ENCODE data around the gene TSPAN19.
"Not testable (repeated sequence)": the region's sequence is repeated elsewhere in the genome, so short reads cannot be mapped to it uniquely, and the experiment has no call there.

Gene TSPAN19

DNA sequence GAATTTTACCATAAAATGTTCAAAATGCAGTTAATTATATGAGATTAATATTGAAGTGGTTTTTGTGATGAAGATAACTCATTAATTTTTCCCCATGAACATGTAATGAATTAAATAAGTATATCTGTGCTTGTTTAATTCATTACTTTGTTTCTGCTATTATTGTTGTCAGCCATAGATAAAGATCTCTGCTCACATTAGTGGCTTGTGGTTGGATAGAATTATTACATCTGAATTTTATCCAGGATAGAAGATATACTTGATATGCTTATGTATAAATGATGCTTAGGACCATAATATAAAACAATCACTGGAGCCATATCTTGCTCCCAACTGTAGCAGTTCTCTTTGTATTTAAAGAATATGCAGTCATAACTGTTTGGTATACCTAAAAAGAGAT, 18.5 kb downstream of the TSPAN19 start:
- Mint-ChIP-seq H3K27me3 (no peaks in the 10 kb centered on the region), H3K4me3 (no peak overlapping the region), H3K27ac (no peak overlapping the region), H3K4me1 (no peaks in the 10 kb centered on the region), H3K36me3 (no peaks in the 10 kb centered on the region), H3K9me3 (no peaks in the 10 kb centered on the region)
- DNase-seq: no peak
- CTCF ChIA-PET: no interaction called here

DNA sequence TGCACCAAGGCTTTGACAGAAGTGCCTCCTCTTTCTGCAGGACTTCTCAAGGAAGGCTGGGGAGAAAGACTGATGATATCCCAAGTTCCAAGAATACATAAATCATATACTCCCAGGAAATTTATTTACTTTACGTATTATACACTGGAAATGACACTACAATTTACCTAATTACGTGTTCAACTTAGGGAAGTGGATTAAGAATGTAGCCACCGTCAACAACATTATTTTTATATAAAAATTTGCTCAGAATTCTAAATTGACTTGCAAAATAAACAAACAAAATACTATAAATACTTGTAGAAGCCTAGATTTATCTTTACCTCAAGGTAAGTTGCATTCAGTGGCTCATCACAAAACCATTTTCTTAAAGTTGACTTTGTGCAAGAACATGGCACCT, 18.9 kb downstream of the TSPAN19 start:
- no peaks in the 10 kb centered on the region for H3K27me3 Mint-ChIP-seq
- H3K27ac Mint-ChIP-seq: no peak overlapping the region
- no peak for DNase-seq
- no peaks in the 10 kb centered on the region for H3K4me1 Mint-ChIP-seq
- H3K4me3 Mint-ChIP-seq: no peak overlapping the region
- no peaks in the 10 kb centered on the region for H3K36me3 Mint-ChIP-seq
- H3K9me3 Mint-ChIP-seq: no peaks in the 10 kb centered on the region
- CTCF ChIA-PET: no interaction called here

GRCh38 chr12:85016413-85016812, 19.7 kb downstream of the TSPAN19 start:
- CTCF ChIA-PET: no interaction called here
- no peak for DNase-seq
- no peak overlapping the region for H3K27ac Mint-ChIP-seq

GRCh38 chr12:85007836-85008235, 28.2 kb downstream of the TSPAN19 start:
- no peaks in the 10 kb centered on the region for H3K36me3 Mint-ChIP-seq
- H3K27me3 Mint-ChIP-seq: no peaks in the 10 kb centered on the region
- H3K4me3 Mint-ChIP-seq: no peak overlapping the region
- no peak overlapping the region for H3K27ac Mint-ChIP-seq
- H3K4me1 Mint-ChIP-seq: no peaks in the 10 kb centered on the region
- DNase-seq: no peak
- CTCF ChIA-PET: no interaction called here
- no peaks in the 10 kb centered on the region for H3K9me3 Mint-ChIP-seq

More at GRCh38 chr12:85016413-85016812, 19.7 kb downstream of the TSPAN19 start:
- Mint-ChIP-seq H3K4me1 (no peaks in the 10 kb centered on the region), H3K27me3 (no peaks in the 10 kb centered on the region), H3K36me3 (no peaks in the 10 kb centered on the region), H3K9me3 (no peaks in the 10 kb centered on the region), H3K4me3 (no peak overlapping the region)

DNA sequence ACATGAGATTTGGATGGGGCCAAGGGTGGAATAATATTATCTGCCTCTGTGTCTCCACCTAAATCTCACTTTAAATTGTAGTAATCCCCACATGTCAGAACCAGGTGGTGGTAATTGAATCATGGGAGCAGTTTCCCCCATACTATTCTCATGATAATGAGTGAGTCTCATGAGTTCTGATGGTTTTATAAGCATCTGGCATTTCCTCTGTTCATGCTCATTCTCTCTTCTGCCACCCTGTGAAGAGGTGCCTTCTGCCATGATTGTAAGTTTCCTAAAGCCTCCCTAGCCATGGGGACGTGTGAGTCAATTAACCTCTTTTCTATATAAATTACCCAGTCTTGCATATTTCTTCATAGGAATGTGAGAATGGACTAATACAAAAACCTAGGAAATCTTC, 29.9 kb downstream of the TSPAN19 start:
- no peak overlapping the region for H3K27ac Mint-ChIP-seq
- no peak for DNase-seq
- CTCF ChIA-PET: no interaction called here

GRCh38 chr12:85005615-85006014, 30.5 kb downstream of the TSPAN19 start:
- Mint-ChIP-seq H3K27ac (no peak overlapping the region), H3K4me3 (no peak overlapping the region), H3K9me3 (no peaks in the 10 kb centered on the region), H3K36me3 (no peaks in the 10 kb centered on the region), H3K4me1 (no peaks in the 10 kb centered on the region), H3K27me3 (no peaks in the 10 kb centered on the region)
- CTCF ChIA-PET: no interaction called here
- DNase-seq: no peak

More for the DNA sequence above, 29.9 kb downstream of the TSPAN19 start:
- Mint-ChIP-seq H3K9me3 (no peaks in the 10 kb centered on the region), H3K4me3 (no peak overlapping the region), H3K27me3 (no peaks in the 10 kb centered on the region), H3K4me1 (no peaks in the 10 kb centered on the region), H3K36me3 (no peaks in the 10 kb centered on the region)

GRCh38 chr12:85005047-85005446, 31.0 kb downstream of the TSPAN19 start:
- DNase-seq, H3K4me3 Mint-ChIP-seq, CTCF ChIA-PET, H3K27ac Mint-ChIP-seq, H3K4me1 Mint-ChIP-seq, H3K9me3 Mint-ChIP-seq, H3K36me3 Mint-ChIP-seq, H3K27me3 Mint-ChIP-seq: not testable (repeated sequence)

- CTCF ChIA-PET: no interaction called here
- no peaks in the 10 kb centered on the region for H3K9me3 Mint-ChIP-seq
- H3K4me1 Mint-ChIP-seq: no peaks in the 10 kb centered on the region
- no peaks in the 10 kb centered on the region for H3K27me3 Mint-ChIP-seq
- no peak overlapping the region for H3K27ac Mint-ChIP-seq
- no peak overlapping the region for H3K4me3 Mint-ChIP-seq
- DNase-seq: no peak
- H3K36me3 Mint-ChIP-seq: no peaks in the 10 kb centered on the region
Observed at GRCh38 chr12:85004204-85004603, 31.9 kb downstream of the TSPAN19 start.

GRCh38 chr12:85002778-85003296, 33.2 kb downstream of the TSPAN19 start:
- Mint-ChIP-seq H3K4me1 (no peaks in the 10 kb centered on the region), H3K36me3 (no peaks in the 10 kb centered on the region), H3K9me3 (no peaks in the 10 kb centered on the region), H3K4me3 (no peak overlapping the region), H3K27me3 (no peaks in the 10 kb centered on the region), H3K27ac (no peak overlapping the region)
- CTCF ChIA-PET: no interaction called here
- DNase-seq: no peak

DNA sequence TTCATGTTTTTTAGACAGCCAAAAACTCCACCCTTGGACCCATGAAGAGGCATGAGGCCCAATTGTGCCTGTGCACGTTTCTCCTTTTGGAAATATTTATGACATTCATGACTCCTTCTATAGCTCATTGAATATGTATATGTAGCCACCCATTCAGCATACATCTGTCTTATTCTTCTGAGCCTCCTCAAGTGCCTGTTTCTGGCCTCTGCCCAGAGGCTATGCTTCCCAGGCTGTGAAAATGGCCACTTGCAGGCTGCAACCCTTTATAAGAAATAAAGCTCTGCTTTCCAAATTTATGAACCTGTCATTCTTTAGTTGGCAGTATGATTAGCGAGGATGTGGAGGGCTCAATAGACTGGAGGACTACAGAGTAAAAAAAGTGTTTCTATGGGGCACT, 35.3 kb downstream of the TSPAN19 start:
- H3K9me3 Mint-ChIP-seq: no peaks in the 10 kb centered on the region
- no peaks in the 10 kb centered on the region for H3K36me3 Mint-ChIP-seq
- CTCF ChIA-PET: no interaction called here
- DNase-seq: no peak
- H3K27ac Mint-ChIP-seq: no peak overlapping the region
- H3K4me1 Mint-ChIP-seq: no peaks in the 10 kb centered on the region
- no peaks in the 10 kb centered on the region for H3K27me3 Mint-ChIP-seq
- no peak overlapping the region for H3K4me3 Mint-ChIP-seq

DNA sequence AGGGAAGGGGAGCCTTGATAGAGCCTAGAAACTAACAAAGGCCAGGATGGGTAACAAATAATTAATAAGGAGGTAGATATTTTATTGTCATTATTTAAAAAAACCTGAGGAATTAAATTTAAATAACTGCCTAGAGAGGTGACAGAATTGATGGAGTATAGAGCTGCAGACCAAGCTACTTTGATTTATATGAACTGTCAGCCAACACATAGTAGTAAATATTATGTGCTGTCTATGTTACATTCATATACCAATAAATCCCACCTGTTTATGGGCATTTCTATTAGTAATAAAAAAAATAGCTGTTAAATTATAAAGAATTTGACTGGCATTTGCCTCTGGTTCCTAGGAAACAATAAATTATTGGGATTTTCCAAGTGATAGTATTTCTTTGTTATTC, 37.7 kb downstream of the TSPAN19 start:
- no peak overlapping the region for H3K27ac Mint-ChIP-seq

DNA sequence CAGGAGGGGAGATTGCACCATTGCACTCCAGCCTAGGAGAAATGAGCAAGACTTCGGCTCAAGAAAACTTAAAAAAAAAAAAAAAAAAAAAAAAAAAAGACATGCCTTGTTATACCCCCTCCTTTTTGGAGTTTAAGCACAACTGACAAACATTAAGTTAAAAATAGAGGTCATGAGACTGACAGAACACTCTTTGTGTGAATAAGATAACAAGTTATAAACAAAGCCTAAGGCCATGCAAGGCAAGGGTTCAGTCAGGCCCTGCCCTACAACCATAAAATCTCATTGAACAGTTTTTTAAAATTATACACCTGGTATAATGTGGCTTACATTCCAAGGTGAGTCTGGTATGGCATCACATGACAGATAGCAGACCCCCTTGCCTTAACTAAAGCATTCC, 39.3 kb downstream of the TSPAN19 start:
- H3K27ac Mint-ChIP-seq: no peak overlapping the region
- no peaks in the 10 kb centered on the region for H3K4me1 Mint-ChIP-seq
- CTCF ChIA-PET: no interaction called here
- no peaks in the 10 kb centered on the region for H3K9me3 Mint-ChIP-seq
- no peaks in the 10 kb centered on the region for H3K27me3 Mint-ChIP-seq
- DNase-seq: no peak
- no peak overlapping the region for H3K4me3 Mint-ChIP-seq
- no peaks in the 10 kb centered on the region for H3K36me3 Mint-ChIP-seq

More for the DNA sequence above, 37.7 kb downstream of the TSPAN19 start:
- Mint-ChIP-seq H3K9me3 (no peaks in the 10 kb centered on the region), H3K27me3 (no peaks in the 10 kb centered on the region), H3K4me3 (no peak overlapping the region), H3K4me1 (no peaks in the 10 kb centered on the region), H3K36me3 (no peaks in the 10 kb centered on the region)
- no peak for DNase-seq
- CTCF ChIA-PET: interaction anchor here (0.6 kb wide), 1 partner anchor 324 kb away, joined by 3 read pairs; no protein-coding TSS in a partner anchor

GRCh38 chr12:84995641-84996040, 40.4 kb downstream of the TSPAN19 start:
- no peak overlapping the region for H3K27ac Mint-ChIP-seq
- no peaks in the 10 kb centered on the region for H3K4me1 Mint-ChIP-seq
- H3K36me3 Mint-ChIP-seq: no peaks in the 10 kb centered on the region
- CTCF ChIA-PET: no interaction called here
- no peak for DNase-seq
- H3K4me3 Mint-ChIP-seq: no peak overlapping the region
- no peaks in the 10 kb centered on the region for H3K9me3 Mint-ChIP-seq
- no peaks in the 10 kb centered on the region for H3K27me3 Mint-ChIP-seq

DNA sequence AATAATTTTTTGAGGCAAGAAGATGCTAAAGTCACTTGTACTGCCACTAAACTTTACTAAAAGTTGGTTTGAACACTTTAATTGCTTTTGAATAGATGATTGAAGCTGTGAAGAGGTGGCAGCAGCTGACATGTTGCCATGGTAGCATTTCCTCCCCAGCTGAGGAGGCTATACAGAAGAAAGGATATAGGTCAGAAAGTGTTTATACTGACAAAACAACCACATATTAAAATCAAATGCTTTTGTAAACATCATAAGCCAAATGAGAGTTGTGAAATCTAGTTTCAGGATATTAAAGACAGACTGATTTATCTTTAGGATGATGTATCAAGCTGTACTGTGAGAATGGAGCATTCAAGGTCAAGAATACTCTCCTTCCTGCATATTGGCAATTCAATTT, 41.7 kb downstream of the TSPAN19 start:
- H3K27me3 Mint-ChIP-seq: no peaks in the 10 kb centered on the region
- CTCF ChIA-PET: no interaction called here
- no peak overlapping the region for H3K4me3 Mint-ChIP-seq
- no peak for DNase-seq
- no peaks in the 10 kb centered on the region for H3K36me3 Mint-ChIP-seq
- no peaks in the 10 kb centered on the region for H3K4me1 Mint-ChIP-seq
- H3K9me3 Mint-ChIP-seq: no peaks in the 10 kb centered on the region
- no peak overlapping the region for H3K27ac Mint-ChIP-seq

DNA sequence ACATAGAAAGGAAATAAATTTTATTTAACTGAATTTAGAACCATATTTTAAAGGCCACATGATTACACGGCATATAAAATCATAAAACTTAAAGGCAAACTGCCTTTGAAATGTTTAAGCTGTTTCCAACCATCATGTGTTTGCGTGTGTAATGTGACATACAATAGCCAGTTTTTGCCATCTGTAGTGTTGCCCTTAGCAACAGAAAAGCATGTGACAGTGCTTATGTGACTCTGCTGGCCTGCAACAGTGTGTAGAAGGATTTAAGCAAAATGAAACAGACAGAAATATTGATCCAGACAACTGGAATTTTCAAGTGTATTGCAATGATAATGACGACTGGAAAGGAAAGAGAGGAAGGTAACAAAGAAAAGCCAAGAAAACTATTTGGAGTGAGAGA, 49.5 kb downstream of the TSPAN19 start:
- CTCF ChIA-PET: no interaction called here
- no peaks in the 10 kb centered on the region for H3K27me3 Mint-ChIP-seq
- no peak for DNase-seq
- no peaks in the 10 kb centered on the region for H3K4me1 Mint-ChIP-seq
- H3K36me3 Mint-ChIP-seq: no peaks in the 10 kb centered on the region
- no peak overlapping the region for H3K27ac Mint-ChIP-seq
- no peak overlapping the region for H3K4me3 Mint-ChIP-seq
- H3K9me3 Mint-ChIP-seq: no peaks in the 10 kb centered on the region

DNA sequence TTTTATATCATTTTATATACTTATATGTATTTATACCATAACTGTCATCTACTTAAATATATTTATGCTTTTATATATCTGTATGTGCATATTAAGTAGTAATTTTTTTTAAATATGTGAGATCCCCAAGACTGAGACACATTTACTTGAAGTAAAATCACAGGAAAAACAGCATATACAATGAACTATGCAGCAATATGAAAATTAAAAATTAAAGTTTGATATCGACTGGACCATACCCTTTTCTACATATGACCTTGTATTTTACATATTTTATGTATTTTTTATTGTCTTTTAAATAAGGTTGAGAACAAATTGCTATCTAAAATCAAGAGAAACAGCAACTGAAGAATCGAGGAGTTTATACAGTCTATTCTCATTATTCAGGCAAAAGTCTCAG, 50.0 kb downstream of the TSPAN19 start:
- CTCF ChIA-PET: no interaction called here
- Mint-ChIP-seq H3K27ac (no peak overlapping the region), H3K36me3 (no peaks in the 10 kb centered on the region), H3K9me3 (no peaks in the 10 kb centered on the region), H3K4me1 (no peaks in the 10 kb centered on the region), H3K27me3 (no peaks in the 10 kb centered on the region), H3K4me3 (no peak overlapping the region)
- DNase-seq: no peak
